Neutrophil (primary cell): ENCODE measurements around the gene IFI27L1.

Source experiments
- H3K27ac ChIP-seq: fragments of 200-600 bp; sonication (generic); 2 replicates; pipeline ENCODE4 v1.5.1; 2016; ENCODE audit warnings: mild to moderate bottlenecking, moderate library complexity
- H3K27me3 ChIP-seq: fragments of 200-600 bp; sonication (generic); 2 replicates; pipeline ENCODE4 v1.6.0; 2016; ENCODE audit warnings: mild to moderate bottlenecking
- H3K36me3 ChIP-seq: fragments of 200-600 bp; sonication (generic); 2 replicates; pipeline ENCODE4 v1.5.1; 2017
- H3K4me1 ChIP-seq, 2 experiments: fragments of 200-600 bp in 1 of 2; sonication (generic) in 1 of 2; 1 replicate in 1 of 2; 2 replicates in 1 of 2; pipeline versions ENCODE4 v1.5.1 to v1.6.1; 2013 to 2016; ENCODE audit warnings: low read depth in 1 of 2, low read length in 1 of 2, mild to moderate bottlenecking in 1 of 2, moderate library complexity in 1 of 2; ENCODE audit not compliant: control insufficient read depth in 1 of 2, insufficient read depth in 1 of 2
- H3K4me3 ChIP-seq, 2 experiments: fragments of 200-600 bp in 1 of 2; sonication (generic) in 1 of 2; 1 replicate in 1 of 2; 2 replicates in 1 of 2; pipeline ENCODE4 v1.5.1; 2013 to 2016; ENCODE audit warnings: low read depth in 1 of 2, low read length in 1 of 2, mild to moderate bottlenecking in 1 of 2, moderate library complexity in 1 of 2
- H3K9me3 ChIP-seq: fragments of 200-600 bp; sonication (generic); 2 replicates; pipeline ENCODE4 v1.5.1; 2016
- TF ChIP-seq, protein P1 (sequence below): fragments of 200-600 bp; sonication (generic); IDR thresholded peaks from 2 replicates; pipeline ENCODE4 v1.5.1; 2016; ENCODE audit warnings: antibody characterized with exemption

Gene IFI27L1

GRCh38 chr14:94109915-94110250 lies 28.8 kb downstream of the IFI27L1 start:
- no peak overlapping the region for H3K27ac ChIP-seq
- TF ChIP-seq, protein P1, sequence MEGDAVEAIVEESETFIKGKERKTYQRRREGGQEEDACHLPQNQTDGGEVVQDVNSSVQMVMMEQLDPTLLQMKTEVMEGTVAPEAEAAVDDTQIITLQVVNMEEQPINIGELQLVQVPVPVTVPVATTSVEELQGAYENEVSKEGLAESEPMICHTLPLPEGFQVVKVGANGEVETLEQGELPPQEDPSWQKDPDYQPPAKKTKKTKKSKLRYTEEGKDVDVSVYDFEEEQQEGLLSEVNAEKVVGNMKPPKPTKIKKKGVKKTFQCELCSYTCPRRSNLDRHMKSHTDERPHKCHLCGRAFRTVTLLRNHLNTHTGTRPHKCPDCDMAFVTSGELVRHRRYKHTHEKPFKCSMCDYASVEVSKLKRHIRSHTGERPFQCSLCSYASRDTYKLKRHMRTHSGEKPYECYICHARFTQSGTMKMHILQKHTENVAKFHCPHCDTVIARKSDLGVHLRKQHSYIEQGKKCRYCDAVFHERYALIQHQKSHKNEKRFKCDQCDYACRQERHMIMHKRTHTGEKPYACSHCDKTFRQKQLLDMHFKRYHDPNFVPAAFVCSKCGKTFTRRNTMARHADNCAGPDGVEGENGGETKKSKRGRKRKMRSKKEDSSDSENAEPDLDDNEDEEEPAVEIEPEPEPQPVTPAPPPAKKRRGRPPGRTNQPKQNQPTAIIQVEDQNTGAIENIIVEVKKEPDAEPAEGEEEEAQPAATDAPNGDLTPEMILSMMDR: no peak
- H3K4me1 ChIP-seq: no peaks in the 10 kb centered on the region
- H3K36me3 ChIP-seq: no peaks in the 10 kb centered on the region
- H3K27me3 ChIP-seq: peaks cover 12% of the 10 kb centered on the region
- H3K9me3 ChIP-seq: no peaks in the 10 kb centered on the region
- H3K4me3 ChIP-seq: no peak overlapping the region

DNA sequence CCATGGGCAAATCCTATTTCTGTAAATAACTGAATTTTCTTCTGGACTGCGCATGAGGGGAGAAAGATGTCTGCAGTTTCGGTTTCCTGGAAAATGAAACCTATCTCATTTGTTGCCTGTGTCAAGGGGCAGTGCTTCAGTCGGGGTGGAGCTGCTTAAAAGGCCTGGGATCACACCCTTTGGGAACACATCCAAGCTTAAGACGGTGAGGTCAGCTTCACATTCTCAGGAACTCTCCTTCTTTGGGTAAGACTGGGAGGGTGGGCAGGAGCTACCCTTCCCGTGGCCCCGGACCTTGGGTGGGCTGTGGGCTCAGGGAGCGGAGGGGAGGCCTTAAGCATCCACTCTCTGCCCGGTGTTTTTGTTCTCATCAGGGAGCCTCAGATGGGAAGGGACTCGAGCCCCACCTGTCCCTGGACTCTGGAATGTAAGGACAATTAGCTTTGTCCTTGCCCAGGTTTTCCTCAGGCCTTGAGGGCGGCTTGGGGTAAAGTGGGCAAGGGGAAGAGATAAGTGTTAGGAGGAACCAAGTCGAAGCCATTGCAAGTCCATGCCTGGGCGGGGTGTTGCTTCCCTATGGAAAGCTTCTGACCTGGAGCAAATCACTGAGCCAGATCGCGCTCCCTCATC lies 29.6 kb downstream of the IFI27L1 start, which contains the start of gene IFI27:
TSS of gene IFI27 (plus strand) at position 185 of the 630 bp plus-strand sequence.
- Histone ChIP-seq H3K27ac (no peak within 1 kb of the TSS), H3K9me3 (no peaks in the 10 kb centered on the region), H3K36me3 (no peaks in the 10 kb centered on the region), H3K4me3 (no peak within 1 kb of the TSS), H3K4me1 (no peaks in the 10 kb centered on the region), H3K27me3 (peaks cover 20% of the 10 kb centered on the region)
- TF ChIP-seq, protein P1: no peak

DNA sequence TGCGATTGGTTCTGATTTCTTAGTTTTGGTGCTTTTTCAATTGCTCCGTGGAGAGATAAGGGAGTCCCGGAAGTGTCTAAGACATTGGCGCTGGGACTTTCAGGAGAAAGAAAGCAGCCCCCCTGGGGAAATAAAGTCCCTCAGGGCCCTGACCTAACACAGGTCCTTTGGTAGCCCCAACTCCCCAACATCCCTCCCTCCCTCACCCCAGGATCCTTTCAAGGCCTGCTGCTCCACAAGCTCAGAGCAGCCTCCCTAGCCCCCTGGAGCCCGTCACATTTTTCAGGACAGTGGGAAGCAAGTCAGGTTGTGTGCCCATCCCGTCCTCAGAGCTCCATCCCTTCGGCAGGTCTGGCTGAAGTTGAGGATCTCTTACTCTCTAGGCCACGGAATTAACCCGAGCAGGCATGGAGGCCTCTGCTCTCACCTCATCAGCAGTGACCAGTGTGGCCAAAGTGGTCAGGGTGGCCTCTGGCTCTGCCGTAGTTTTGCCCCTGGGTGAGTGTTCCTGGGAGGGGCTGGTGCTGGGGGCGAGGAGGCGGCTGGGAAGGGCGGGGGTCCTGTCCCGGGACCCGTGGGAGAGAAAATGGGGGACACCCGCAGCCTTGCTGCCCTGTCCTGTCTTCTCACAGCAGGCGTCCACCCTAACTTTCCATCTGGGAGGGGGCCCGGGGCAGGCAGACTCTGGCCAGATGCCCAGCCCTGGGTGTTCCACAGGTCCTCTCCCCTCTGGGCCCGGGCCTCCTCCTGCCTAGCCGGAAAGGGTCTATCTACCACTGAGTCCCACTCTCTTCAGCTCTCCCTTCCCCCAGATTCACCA lies 30.4 kb downstream of the IFI27L1 start:
- H3K27me3 ChIP-seq: peaks cover 26% of the 10 kb centered on the region
- TF ChIP-seq, protein P1: no peak

GRCh38 chr14:94112513-94113063 lies 31.5 kb downstream of the IFI27L1 start:
- Histone ChIP-seq H3K4me1 (no peaks in the 10 kb centered on the region), H3K4me3 (no peak overlapping the region), H3K9me3 (no peaks in the 10 kb centered on the region), H3K27ac (no peak overlapping the region), H3K27me3 (peaks cover 32% of the 10 kb centered on the region), H3K36me3 (no peaks in the 10 kb centered on the region)
- TF ChIP-seq, protein P1: no peak

More for the DNA sequence above, 30.4 kb downstream of the IFI27L1 start:
- H3K4me3 ChIP-seq: no peak overlapping the region
- H3K4me1 ChIP-seq: no peaks in the 10 kb centered on the region
- H3K27ac ChIP-seq: no peak overlapping the region
- no peaks in the 10 kb centered on the region for H3K9me3 ChIP-seq
- no peaks in the 10 kb centered on the region for H3K36me3 ChIP-seq

GRCh38 chr14:94113073-94113472 lies 32.0 kb downstream of the IFI27L1 start:
- peaks cover 32% of the 10 kb centered on the region for H3K27me3 ChIP-seq
- H3K4me1 ChIP-seq: no peaks in the 10 kb centered on the region

More at GRCh38 chr14:94113073-94113472, 32.0 kb downstream of the IFI27L1 start:
- Histone ChIP-seq H3K4me3 (no peak overlapping the region), H3K36me3 (no peaks in the 10 kb centered on the region), H3K9me3 (no peaks in the 10 kb centered on the region), H3K27ac (no peak overlapping the region)
- TF ChIP-seq, protein P1: no peak
